ENCODE data around the gene CD93. TPM values are rescaled to one million over a fixed set of nuclear protein-coding genes. Genes with fewer than 3 reads are reported as not detected.

Gene CD93
- polyA plus RNA-seq, 1 donor from 2014 or later: not detected

DNA sequence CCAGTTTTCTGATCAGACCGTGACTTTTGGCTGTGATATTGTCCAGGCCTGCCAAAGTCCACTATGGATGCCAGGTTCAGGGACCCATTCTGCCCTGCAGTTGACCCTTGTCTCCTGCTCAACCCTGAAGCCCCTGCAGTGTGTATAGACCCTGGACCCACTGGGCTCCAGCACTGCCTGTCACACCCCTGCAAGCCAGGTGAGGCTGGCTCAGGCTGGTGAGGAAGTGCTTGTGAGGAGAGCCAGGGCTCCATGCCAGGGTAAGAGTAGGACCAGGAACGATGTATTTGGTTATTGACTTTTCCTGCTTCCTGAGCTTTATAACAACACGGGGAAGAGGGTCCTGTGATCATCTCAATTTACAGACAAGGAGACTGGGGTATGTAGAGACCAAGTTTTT lies 19.1 kb upstream of the CD93 start:
- no peaks in the 10 kb centered on the region for H3K27me3 ChIP-seq (ENCODE audit: insufficient read depth, low read depth, low read length)
- no peaks in the 10 kb centered on the region for H4K20me1 ChIP-seq (ENCODE audit: insufficient read depth)
- H2AFZ ChIP-seq (ENCODE audit: low read depth, low read length): no peak overlapping the region
- H3K9me3 ChIP-seq (ENCODE audit: low read length): no peaks in the 10 kb centered on the region
- no peak overlapping the region for H3K4me2 ChIP-seq (ENCODE audit: low read length)
- H3K9me2 ChIP-seq (ENCODE audit: insufficient read depth, low read length): no peaks in the 10 kb centered on the region
- no peak overlapping the region for H3K9ac ChIP-seq (ENCODE audit: low read length)
- H3K27ac ChIP-seq (ENCODE audit: low read length): no peak overlapping the region
- TF ChIP-seq SMC3 (conservative IDR thresholded peaks at IDR 0.05; ENCODE audit: poor library complexity): no peak
- no peak overlapping the region for H3K4me3 ChIP-seq (ENCODE audit: low read length)
- H3K79me2 ChIP-seq (replicated peaks; ENCODE audit: insufficient read depth, low read length): no peaks in the 10 kb centered on the region
- H3F3A ChIP-seq (ENCODE audit: insufficient read depth, low read length, poor library complexity, severe bottlenecking): no peaks in the 10 kb centered on the region
- no peaks in the 10 kb centered on the region for H3K36me3 ChIP-seq (ENCODE audit: insufficient read depth, low read length)

DNA sequence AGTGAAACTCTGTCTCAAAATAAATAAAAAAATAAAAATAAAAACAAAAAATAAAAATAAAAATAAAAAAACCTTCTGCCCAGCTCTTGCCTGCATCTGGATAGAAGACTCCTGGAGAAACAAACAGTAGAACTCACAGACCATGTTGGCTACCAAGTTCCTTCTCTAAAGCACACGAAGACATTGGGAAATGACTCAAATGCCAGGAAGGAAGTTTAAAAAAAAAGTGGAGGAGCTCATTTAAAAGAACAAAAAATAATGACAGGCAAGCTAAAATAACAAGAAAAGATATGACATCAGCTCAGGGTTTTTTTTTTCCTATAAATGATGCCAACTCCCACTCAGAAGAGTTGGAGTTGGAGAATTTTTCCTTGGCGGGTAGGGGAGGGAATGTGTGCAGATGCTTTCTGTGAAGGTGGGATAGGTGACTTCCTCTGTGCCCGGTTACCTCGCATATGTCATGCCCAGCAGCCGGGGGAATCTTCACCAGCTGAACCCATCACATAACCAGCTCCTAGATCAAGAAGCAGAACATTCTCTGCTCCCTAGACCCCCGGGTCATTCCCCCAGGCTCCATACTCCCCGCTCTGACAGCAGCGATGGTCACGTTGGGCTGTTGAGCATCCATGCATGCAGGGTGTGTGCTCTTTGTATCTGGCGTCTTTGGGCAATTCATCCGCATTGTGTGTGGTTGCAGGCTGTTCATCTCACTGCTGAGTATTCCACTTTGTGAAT lies 17.3 kb upstream of the CD93 start:
- H3K9me3 ChIP-seq (ENCODE audit: low read length): no peaks in the 10 kb centered on the region
- H3K9me2 ChIP-seq (ENCODE audit: insufficient read depth, low read length): no peaks in the 10 kb centered on the region
- H3K36me3 ChIP-seq (ENCODE audit: insufficient read depth, low read length): no peaks in the 10 kb centered on the region
- TF ChIP-seq EZH2 (IDR thresholded peaks at IDR 0.05; ENCODE audit: borderline replicate concordance, insufficient read depth, low read length, poor library complexity, severe bottlenecking): no peak
- TF ChIP-seq RAD21 (conservative IDR thresholded peaks at IDR 0.05): no peak
- no peaks in the 10 kb centered on the region for H4K20me1 ChIP-seq (ENCODE audit: insufficient read depth)
- no peak overlapping the region for H3K4me3 ChIP-seq (ENCODE audit: low read length)
- no peak overlapping the region for H2AFZ ChIP-seq (ENCODE audit: low read depth, low read length)
- H3K27ac ChIP-seq (ENCODE audit: low read length): no peak overlapping the region
- H3K27me3 ChIP-seq (ENCODE audit: insufficient read depth, low read depth, low read length): no peaks in the 10 kb centered on the region
- H3K9ac ChIP-seq (ENCODE audit: low read length): no peak overlapping the region
- H3F3A ChIP-seq (ENCODE audit: insufficient read depth, low read length, poor library complexity, severe bottlenecking): no peaks in the 10 kb centered on the region
- no peak overlapping the region for H3K4me2 ChIP-seq (ENCODE audit: low read length)
- no peaks in the 10 kb centered on the region for H3K79me2 ChIP-seq (replicated peaks; ENCODE audit: insufficient read depth, low read length)

DNA sequence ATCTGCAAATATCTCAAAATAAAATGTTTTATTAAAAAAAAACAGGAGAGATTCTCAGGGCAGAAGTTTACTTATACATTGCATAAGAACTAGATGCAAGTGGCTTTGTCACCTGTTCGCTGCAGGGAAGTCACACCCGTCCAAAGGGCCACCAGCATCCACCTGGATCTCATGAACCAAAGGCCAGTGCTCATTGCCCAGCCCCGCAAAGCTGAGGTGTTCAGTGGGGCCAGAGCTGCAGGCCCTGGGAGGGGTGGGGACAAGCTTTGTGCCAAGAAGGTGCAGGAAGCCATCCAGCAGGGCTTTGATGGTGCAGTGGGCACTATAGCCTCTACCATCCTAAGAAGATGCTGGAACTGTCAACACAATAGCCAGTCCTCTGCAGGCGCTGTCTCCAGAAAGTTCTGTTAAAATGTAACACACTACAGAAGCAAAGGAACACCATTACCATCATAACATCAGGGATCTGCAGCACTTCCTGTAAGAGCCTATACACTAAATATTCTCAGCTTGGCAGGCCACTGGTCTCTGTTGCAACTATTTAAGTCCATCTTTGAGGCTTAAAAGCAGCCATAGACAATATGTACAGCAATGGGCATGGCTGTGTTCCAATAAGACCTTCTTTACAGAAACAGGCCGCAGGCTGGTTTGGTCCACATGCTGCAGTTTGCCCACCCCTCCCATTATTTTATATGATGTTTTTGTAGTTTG lies 15.7 kb upstream of the CD93 start:
- Histone ChIP-seq H3K4me2 (ENCODE audit: low read length) (no peak overlapping the region), H3K79me2 (replicated peaks; ENCODE audit: insufficient read depth, low read length) (no peaks in the 10 kb centered on the region), H3K36me3 (ENCODE audit: insufficient read depth, low read length) (no peaks in the 10 kb centered on the region), H4K20me1 (ENCODE audit: insufficient read depth) (no peaks in the 10 kb centered on the region), H3K9me2 (ENCODE audit: insufficient read depth, low read length) (no peaks in the 10 kb centered on the region), H3K9ac (ENCODE audit: low read length) (no peak overlapping the region), H3F3A (ENCODE audit: insufficient read depth, low read length, poor library complexity, severe bottlenecking) (no peaks in the 10 kb centered on the region), H3K4me3 (ENCODE audit: low read length) (no peak overlapping the region), H2AFZ (ENCODE audit: low read depth, low read length) (no peak overlapping the region), H3K9me3 (ENCODE audit: low read length) (no peaks in the 10 kb centered on the region), H3K27me3 (ENCODE audit: insufficient read depth, low read depth, low read length) (no peaks in the 10 kb centered on the region), H3K27ac (ENCODE audit: low read length) (no peak overlapping the region)
- TF ChIP-seq MXI1 (conservative IDR thresholded peaks at IDR 0.05; ENCODE audit: poor library complexity, severe bottlenecking) (no peak), SMC3 (conservative IDR thresholded peaks at IDR 0.05; ENCODE audit: poor library complexity) (no peak), EZH2 (IDR thresholded peaks at IDR 0.05; ENCODE audit: borderline replicate concordance, insufficient read depth, low read length, poor library complexity, severe bottlenecking) (no peak), RAD21 (conservative IDR thresholded peaks at IDR 0.05) (no peak), TAF1 (IDR thresholded peaks at IDR 0.05; ENCODE audit: low read depth) (no peak), EP300 (conservative IDR thresholded peaks at IDR 0.05; ENCODE audit: poor library complexity, severe bottlenecking) (no peak), POLR2AphosphoS5 (IDR thresholded peaks at IDR 0.05) (no peak)
- TF ChIP-seq, protein P1, sequence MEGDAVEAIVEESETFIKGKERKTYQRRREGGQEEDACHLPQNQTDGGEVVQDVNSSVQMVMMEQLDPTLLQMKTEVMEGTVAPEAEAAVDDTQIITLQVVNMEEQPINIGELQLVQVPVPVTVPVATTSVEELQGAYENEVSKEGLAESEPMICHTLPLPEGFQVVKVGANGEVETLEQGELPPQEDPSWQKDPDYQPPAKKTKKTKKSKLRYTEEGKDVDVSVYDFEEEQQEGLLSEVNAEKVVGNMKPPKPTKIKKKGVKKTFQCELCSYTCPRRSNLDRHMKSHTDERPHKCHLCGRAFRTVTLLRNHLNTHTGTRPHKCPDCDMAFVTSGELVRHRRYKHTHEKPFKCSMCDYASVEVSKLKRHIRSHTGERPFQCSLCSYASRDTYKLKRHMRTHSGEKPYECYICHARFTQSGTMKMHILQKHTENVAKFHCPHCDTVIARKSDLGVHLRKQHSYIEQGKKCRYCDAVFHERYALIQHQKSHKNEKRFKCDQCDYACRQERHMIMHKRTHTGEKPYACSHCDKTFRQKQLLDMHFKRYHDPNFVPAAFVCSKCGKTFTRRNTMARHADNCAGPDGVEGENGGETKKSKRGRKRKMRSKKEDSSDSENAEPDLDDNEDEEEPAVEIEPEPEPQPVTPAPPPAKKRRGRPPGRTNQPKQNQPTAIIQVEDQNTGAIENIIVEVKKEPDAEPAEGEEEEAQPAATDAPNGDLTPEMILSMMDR (IDR thresholded peaks at IDR 0.05; ENCODE audit: poor library complexity, severe bottlenecking): no peak
- TF ChIP-seq, protein P2, sequence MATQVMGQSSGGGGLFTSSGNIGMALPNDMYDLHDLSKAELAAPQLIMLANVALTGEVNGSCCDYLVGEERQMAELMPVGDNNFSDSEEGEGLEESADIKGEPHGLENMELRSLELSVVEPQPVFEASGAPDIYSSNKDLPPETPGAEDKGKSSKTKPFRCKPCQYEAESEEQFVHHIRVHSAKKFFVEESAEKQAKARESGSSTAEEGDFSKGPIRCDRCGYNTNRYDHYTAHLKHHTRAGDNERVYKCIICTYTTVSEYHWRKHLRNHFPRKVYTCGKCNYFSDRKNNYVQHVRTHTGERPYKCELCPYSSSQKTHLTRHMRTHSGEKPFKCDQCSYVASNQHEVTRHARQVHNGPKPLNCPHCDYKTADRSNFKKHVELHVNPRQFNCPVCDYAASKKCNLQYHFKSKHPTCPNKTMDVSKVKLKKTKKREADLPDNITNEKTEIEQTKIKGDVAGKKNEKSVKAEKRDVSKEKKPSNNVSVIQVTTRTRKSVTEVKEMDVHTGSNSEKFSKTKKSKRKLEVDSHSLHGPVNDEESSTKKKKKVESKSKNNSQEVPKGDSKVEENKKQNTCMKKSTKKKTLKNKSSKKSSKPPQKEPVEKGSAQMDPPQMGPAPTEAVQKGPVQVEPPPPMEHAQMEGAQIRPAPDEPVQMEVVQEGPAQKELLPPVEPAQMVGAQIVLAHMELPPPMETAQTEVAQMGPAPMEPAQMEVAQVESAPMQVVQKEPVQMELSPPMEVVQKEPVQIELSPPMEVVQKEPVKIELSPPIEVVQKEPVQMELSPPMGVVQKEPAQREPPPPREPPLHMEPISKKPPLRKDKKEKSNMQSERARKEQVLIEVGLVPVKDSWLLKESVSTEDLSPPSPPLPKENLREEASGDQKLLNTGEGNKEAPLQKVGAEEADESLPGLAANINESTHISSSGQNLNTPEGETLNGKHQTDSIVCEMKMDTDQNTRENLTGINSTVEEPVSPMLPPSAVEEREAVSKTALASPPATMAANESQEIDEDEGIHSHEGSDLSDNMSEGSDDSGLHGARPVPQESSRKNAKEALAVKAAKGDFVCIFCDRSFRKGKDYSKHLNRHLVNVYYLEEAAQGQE (IDR thresholded peaks at IDR 0.05; ENCODE audit: borderline replicate concordance): no peak

Data from neural cell (in vitro differentiated cells).